ENCODE results near the gene C17orf50.

- TF ChIP-seq CTCF (IDR thresholded peaks at IDR 0.05 in 4 of 5, conservative IDR thresholded peaks at IDR 0.05 in 1 of 5) (no peak), POLR2A (IDR thresholded peaks at IDR 0.05) (no peak)
These were observed 3.1 kb downstream of the C17orf50 start for GRCh38 chr17:35763767-35764122.
